GM12801 (cell line): Measurements from ENCODE around the gene PTN.

ENCODE experiments used
- CTCF ChIP-seq: IDR thresholded peaks from one replicate; pipeline ENCODE4 v1.5.1; 2011; ENCODE audit warnings: control low read depth; ENCODE audit not compliant: insufficient read length; ENCODE audit errors: extremely low read depth

PTN gene

DNA sequence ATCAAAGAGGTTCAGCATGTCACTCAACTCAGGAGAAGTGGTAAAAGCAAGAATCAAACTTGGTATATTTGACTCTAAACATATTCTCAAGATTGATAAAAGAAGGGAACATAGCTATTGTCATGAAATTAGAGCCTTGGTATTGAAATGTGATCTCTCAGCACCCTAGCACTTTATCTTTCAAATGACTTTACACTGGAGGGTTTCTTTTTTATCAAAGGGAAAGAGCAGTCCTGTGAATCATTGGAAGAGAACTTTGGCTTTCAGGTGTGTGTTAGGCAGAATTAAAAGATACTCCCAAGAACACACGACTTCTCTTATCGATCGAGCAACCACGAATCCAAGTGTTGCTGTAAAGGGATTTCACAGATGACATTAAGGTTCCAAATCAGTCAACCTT lies 54.4 kb downstream of the PTN start:
- TF ChIP-seq CTCF = no peak

DNA sequence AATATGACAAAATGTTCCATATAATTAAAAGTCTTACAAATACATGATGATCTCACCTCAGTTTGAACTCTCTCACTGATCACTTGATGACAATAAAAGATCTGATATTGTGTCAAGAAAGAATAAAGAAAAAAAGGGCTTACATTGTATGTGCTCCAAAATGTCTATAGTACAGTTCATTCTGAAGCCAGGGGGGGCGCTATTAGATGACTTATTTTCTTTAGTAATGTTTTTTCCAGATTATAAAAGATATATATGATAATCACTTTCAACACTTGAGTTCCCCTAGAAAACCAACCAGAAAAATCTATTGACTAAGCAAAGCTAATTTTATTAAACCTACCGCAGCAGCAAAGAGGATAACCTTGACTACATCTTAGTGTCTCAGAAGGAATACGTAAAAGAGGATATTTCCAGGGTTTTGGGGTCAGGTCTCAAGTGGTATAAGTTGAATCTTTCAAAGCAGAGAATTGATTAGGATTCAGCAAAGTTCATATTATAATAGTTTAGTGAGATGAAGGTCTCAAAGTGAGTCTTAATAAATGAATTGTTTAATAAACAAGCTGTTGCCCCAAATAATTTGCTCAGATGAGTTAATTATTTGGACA lies 55.8 kb downstream of the PTN start:
- TF ChIP-seq CTCF = no peak

DNA sequence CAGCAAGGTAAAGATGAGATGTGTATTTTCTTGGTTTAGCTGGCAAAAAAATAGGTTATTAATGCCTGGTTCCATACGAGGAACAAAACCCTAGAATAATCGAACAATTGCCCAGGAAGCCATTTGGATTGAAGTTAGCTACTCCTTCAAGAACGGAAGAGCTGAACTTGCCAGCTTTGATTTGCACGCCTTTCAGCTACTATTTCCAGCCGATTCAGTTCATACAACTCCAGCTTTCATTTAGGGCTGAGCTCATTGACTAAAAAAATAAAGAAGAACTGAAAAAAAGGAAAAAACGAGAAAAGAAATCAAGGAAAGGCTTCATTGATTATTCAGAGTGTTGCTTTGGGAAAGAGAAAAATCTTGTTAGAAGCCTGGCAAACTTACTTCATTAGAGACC lies 60.4 kb downstream of the PTN start:
- no peak for TF ChIP-seq CTCF

GRCh38 chr7:137282043-137282442 lies 61.5 kb downstream of the PTN start:
- TF ChIP-seq CTCF = no peak

- no peak for TF ChIP-seq CTCF
Observed at GRCh38 chr7:137276189-137276588, 67.3 kb downstream of the PTN start.

DNA sequence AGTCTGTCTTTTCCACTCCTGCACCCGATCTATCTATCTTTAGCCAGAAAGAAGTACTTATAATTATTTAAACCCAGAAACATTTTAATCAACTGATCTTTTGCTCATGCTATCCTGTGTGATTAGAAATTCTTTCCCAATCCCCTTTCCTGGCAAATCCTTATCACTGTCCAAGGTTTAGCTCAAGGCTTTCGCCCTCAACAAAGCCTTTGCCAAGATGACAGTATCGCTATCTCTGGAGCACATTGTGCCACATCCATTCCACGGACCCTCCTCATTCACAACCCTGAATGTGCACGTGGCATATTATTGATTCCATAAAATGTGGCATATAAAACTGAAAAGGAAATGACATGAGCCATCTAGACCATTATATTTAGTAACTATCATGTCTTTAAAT lies 71.3 kb downstream of the PTN start:
- TF ChIP-seq CTCF = no peak

- TF ChIP-seq CTCF = no peak
Observed at GRCh38 chr7:137269240-137269639, 74.3 kb downstream of the PTN start.
